ENCODE data around the gene LGMN. TPM values are rescaled to one million over a fixed set of nuclear protein-coding genes. Genes with fewer than 3 reads are reported as not detected.

LGMN gene
- total RNA-seq (2014; rRNA removed; shearing (Covaris generic)): 14.0 and 14.6 TPM in 2 replicates

DNA sequence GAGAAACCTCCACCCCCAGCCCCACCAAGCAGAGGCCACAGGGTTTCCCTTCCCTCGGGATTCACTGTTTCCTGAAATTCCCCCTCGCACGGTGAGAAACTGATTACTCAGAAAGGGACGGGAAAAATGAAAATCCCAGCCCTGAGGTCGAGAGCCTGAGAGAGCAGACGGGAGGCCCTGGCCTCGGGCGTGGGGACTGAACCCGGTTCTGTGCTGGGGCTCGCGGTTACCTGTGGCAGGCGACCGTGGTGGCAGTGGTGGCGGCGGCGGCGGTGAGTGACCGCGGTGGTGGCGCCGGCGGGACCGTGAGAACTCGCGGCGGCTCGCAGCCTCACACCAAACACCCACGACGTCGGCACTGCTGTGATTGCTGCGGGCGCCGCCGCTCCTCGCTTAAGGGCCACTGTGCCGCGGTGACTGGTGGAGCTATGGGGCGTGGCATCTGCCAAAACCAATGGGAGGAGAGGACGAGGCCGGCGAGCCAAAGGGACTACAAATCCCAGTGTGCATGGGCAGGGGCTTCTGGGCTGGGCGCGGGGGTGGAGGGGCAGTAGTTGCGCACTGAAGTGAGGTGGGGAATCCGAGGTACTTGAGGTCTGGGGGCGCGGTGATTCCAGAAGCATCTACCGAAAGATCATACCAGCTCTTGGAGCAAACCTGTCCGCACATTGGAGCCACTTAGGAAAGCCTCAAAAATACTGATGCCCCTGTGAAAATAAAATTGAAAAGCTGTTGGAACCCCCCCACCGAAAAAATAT, at the start of gene LGMN:
Gene LGMN (minus strand): TSS at position 369 of the 758 bp plus-strand sequence. CDS start 15,841 bp downstream, outside the sequence.

DNA sequence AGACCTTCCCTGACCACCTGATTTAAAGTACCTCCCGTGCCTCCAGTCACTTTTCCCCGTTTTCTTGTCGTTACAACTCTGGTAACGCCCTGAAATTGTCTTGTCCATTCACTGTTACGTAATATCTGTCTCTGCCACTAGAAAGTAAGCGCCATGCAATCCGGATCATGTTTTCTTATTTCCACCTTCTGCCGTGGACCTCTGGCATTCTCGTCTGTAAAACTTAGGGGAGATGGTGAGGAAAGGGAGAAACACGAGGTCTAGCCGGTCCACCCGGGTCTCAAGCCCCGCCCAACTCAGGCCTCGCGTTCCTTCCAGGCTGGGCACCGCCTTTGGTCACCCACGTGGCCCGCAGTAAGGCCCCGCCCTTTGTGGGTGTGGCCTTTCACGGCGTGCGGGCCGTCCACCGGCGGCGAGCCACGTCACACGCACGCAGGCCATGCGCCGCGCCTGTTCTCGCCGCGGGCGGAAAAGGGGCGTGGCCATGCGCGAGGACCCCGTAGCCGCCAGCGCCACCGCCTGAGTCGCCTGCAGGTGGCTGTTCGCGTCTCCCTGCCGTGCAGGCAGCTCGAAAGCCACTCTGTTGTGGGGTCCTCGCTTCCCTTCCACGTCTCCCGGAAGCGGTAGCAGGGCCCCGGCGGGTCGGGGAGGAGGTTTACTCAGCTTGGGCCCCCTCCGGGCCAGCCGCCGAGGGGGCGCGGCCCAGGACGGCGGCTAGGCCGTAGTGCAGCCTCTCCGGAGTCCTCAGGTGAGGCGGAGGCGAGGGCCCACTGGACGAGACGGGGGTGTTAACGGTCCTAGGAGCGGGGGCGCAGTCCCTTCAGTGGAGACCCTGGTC, 45.5 kb upstream of the LGMN start, which contains the start of gene GOLGA5:
Gene GOLGA5 (plus strand): TSS at position 597 of the 838 bp plus-strand sequence. CDS start 3,133 bp downstream, outside the sequence.

Other genes starting within 250 kb of the LGMN start
- 3.7 and 6.7 TPM in 2 replicates for gene RIN3, start 234.8 kb downstream of the LGMN start, total RNA-seq (2014; rRNA removed; shearing (Covaris generic))
- 16.0 and 19.7 TPM in 2 replicates for gene GOLGA5, start 45.7 kb upstream of the LGMN start, total RNA-seq (2014; rRNA removed; shearing (Covaris generic))
- not detected in 2 replicates for gene CHGA, start 174.5 kb upstream of the LGMN start, total RNA-seq (2014; rRNA removed; shearing (Covaris generic))